GM12878 (cell line): ENCODE measurements around the gene IL17RE. TPM values are rescaled to one million over a fixed set of nuclear protein-coding genes. Genes with fewer than 3 reads are reported as not detected.

ENCODE experiments used
- ATAC-seq: fragments of 200-7000 bp; cut with Tn5 transposase; 3 replicates; pipeline ENCODE4 v1.9.1; 2020; ENCODE audit warnings: mild to moderate bottlenecking, moderate library complexity
- BruUV-seq: library from RNA; stranded (reverse); fragments of 400-500 nt; replicated peaks from 2 replicates; lab custom pipeline; 2021; lab: Mats Ljungman, UMichigan
- CTCF ChIA-PET: fragments of 300-600 bp; sonication (Branson Sonifier 250); formaldehyde crosslinking; extraction: SDS; loops from one replicate; lab custom pipeline; 2021; ENCODE audit warnings: inconsistent platforms; lab: Yijun Ruan, JAX
- POLR2A ChIA-PET: fragments of 350-600 bp; formaldehyde crosslinking; extraction: SDS; loops from one replicate; lab custom pipeline; 2021; ENCODE audit warnings: inconsistent platforms; lab: Charles Lee
- RAD21 ChIA-PET: fragments of 300-600 bp; sonication (Branson Sonifier 250); formaldehyde crosslinking; loops from one replicate; lab custom pipeline; 2023; ENCODE audit warnings: antibody characterized with exemption; ENCODE audit not compliant: unreplicated experiment; lab: Charles Lee
- SMC1A ChIA-PET: fragments of 300-600 bp; sonication (Branson Sonifier 250); formaldehyde crosslinking; loops from one replicate; lab custom pipeline; 2023; ENCODE audit not compliant: unreplicated experiment, uncharacterized antibody; lab: Charles Lee
- DNase-seq: peaks from one replicate; pipeline ENCODE4 v3.0.0-alpha.2; 2011; ENCODE audit warnings: low read depth, low spot score
- FAIRE-seq: peaks from 3 replicates; lab custom pipeline; 2011; peaks lifted over from hg19 to GRCh38; lab: Jason Lieb, UNC
- H2AFZ ChIP-seq: 2 replicates; pipeline ENCODE4 v1.6.0; 2011; ENCODE audit warnings: low read depth, low read length, control low read depth; ENCODE audit not compliant: control insufficient read depth
- H3K27ac ChIP-seq: 2 replicates; pipeline ENCODE4 v1.5.1; 2011; ENCODE audit warnings: control low read depth; ENCODE audit not compliant: control insufficient read depth, insufficient read depth
- H3K27me3 ChIP-seq, 2 experiments: replicated peaks in 1 of 2; 2 replicates each; pipeline versions ENCODE4 v1.6.0 to v1.6.1; 2011; ENCODE audit warnings: low read length in 1 of 2; ENCODE audit not compliant: control insufficient read depth in 2 of 2, insufficient read depth in 2 of 2
- H3K36me3 ChIP-seq, 2 experiments: 2 replicates each; pipeline ENCODE4 v1.5.1; 2011; ENCODE audit warnings: low read length in 1 of 2; ENCODE audit not compliant: control insufficient read depth in 2 of 2, insufficient read depth in 2 of 2
- H3K4me1 ChIP-seq: 2 replicates; pipeline ENCODE4 v1.6.1; 2011; ENCODE audit warnings: mild to moderate bottlenecking, low read length, moderate library complexity, mixed read lengths; ENCODE audit not compliant: control insufficient read depth, insufficient read depth
- H3K4me2 ChIP-seq: 2 replicates; pipeline ENCODE4 v1.6.0; 2011; ENCODE audit warnings: control low read depth; ENCODE audit not compliant: control insufficient read depth, insufficient read depth
- H3K4me3 ChIP-seq: fragments of 200-600 bp; sonication (generic); 2 replicates; pipeline ENCODE4 v1.5.1; 2016
- H3K79me2 ChIP-seq: 2 replicates; pipeline ENCODE4 v1.6.0; 2011; ENCODE audit warnings: low read length; ENCODE audit not compliant: control insufficient read depth, insufficient read depth
- H3K9ac ChIP-seq: 2 replicates; pipeline ENCODE4 v1.8.0; 2011; ENCODE audit warnings: low read length, control low read depth, mixed read lengths; ENCODE audit not compliant: control insufficient read depth, insufficient read depth
- H3K9me3 ChIP-seq: replicated peaks from 3 replicates; pipeline ENCODE4 v1.5.1; 2011; ENCODE audit warnings: mild to moderate bottlenecking, low read length; ENCODE audit not compliant: control insufficient read depth, insufficient read depth
- H4K20me1 ChIP-seq: 2 replicates; pipeline ENCODE4 v1.6.0; 2011; ENCODE audit not compliant: control insufficient read depth, insufficient read depth
- CBX3 ChIP-seq: fragments of 200-600 bp; sonication (generic); IDR thresholded peaks from 2 replicates; pipeline ENCODE4 v1.6.1; 2016; ENCODE audit warnings: low read depth, borderline replicate concordance
- CREB1 ChIP-seq: IDR thresholded peaks from 2 replicates; pipeline ENCODE4 v1.6.1; 2012; ENCODE audit warnings: low read depth, mild to moderate bottlenecking, inconsistent platforms
- KDM1A ChIP-seq: fragments of 200-600 bp; sonication (generic); IDR thresholded peaks from 2 replicates; pipeline ENCODE4 v1.6.1; 2016; ENCODE audit warnings: borderline replicate concordance
- MTA2 ChIP-seq: fragments of 450-650 bp; IDR thresholded peaks from 2 replicates; pipeline ENCODE4 v1.6.1; 2016; ENCODE audit warnings: low read depth, mild to moderate bottlenecking, moderate library complexity
- MXI1 ChIP-seq: fragments of 150-350 bp; IDR thresholded peaks from 2 replicates; pipeline ENCODE4 v1.6.1; 2011; ENCODE audit warnings: low read depth, mild to moderate bottlenecking, inconsistent platforms, low read length, improper control_type of control experiment
- MYB ChIP-seq: fragments of 150-350 bp; IDR thresholded peaks from 2 replicates; pipeline ENCODE4 v1.6.1; 2014; ENCODE audit warnings: mild to moderate bottlenecking, low read depth, low read length, borderline replicate concordance
- NFYB ChIP-seq: IDR thresholded peaks from 2 replicates; pipeline ENCODE4 v1.6.1; 2011; ENCODE audit warnings: low read depth, mild to moderate bottlenecking, low read length, improper control_type of control experiment, moderate library complexity; ENCODE audit not compliant: insufficient read depth
- NRF1 ChIP-seq: conservative IDR thresholded peaks from 2 replicates; pipeline ENCODE4 v1.6.1; 2011; ENCODE audit warnings: mild to moderate bottlenecking, low read depth, low read length, improper control_type of control experiment
- RAD21 ChIP-seq: IDR thresholded peaks from 2 replicates; pipeline ENCODE4 v1.6.1; 2011; ENCODE audit warnings: mild to moderate bottlenecking, low read depth, low read length, moderate library complexity; ENCODE audit not compliant: insufficient read depth
- SMAD1 ChIP-seq: fragments of 450-650 bp; IDR thresholded peaks from 2 replicates; pipeline ENCODE4 v1.6.1; 2018; ENCODE audit warnings: mild to moderate bottlenecking, low read depth; ENCODE audit not compliant: partially characterized antibody
- SPI1 ChIP-seq: IDR thresholded peaks from 2 replicates; pipeline ENCODE4 v1.6.1; 2011; ENCODE audit warnings: low read depth, mild to moderate bottlenecking, low read length, moderate library complexity, borderline replicate concordance; ENCODE audit not compliant: insufficient read depth
- SUPT20H ChIP-seq: IDR thresholded peaks from 2 replicates; pipeline ENCODE4 v1.6.1; 2011; ENCODE audit warnings: low read depth, mild to moderate bottlenecking, low read length, moderate library complexity, borderline replicate concordance; ENCODE audit not compliant: control insufficient read depth
- TARDBP ChIP-seq: IDR thresholded peaks from 2 replicates; pipeline ENCODE4 v1.6.1; 2016; ENCODE audit warnings: borderline replicate concordance
- ZNF622 ChIP-seq: fragments of 450-650 bp; IDR thresholded peaks from 2 replicates; pipeline ENCODE4 v1.6.1; 2017; ENCODE audit warnings: mild to moderate bottlenecking, inconsistent platforms
- ZSCAN29 ChIP-seq: fragments of 450-650 bp; IDR thresholded peaks from 2 replicates; pipeline ENCODE4 v1.6.1; 2017; ENCODE audit warnings: mild to moderate bottlenecking, moderate library complexity
- WGBS: methylation state at CpG from one replicate; pipeline ENCODE4 v1.1.6; 2016; ENCODE audit warnings: low lambda C conversion rate; ENCODE audit not compliant: insufficient replicate concordance, insufficient coverage; ENCODE audit errors: missing lambda C conversion rate; 5-methylcytosine and 5-hydroxymethylcytosine counted together
- in situ Hi-C: fragments of 300-500 bp; cut with MboI; formaldehyde crosslinking; loops from 9 replicates; pipeline ENCODE4 v1.14.3; 2018; ENCODE audit warnings: mixed read lengths
- intact Hi-C: fragments of 100-400 bp; cut with micrococcal nuclease; formaldehyde crosslinking; loops from one replicate; pipeline ENCODE4 v1.14.2; 2022; ENCODE audit not compliant: unreplicated experiment
- polyA plus RNA-seq, 11 experiments: library from polyadenylated mRNA; depleted of rRNA in 4 of 11; unstranded in 6 of 11; stranded (reverse) in 5 of 11; fragments of >200 nt; fragmentation: Nextera tagmentation in 4 of 11; fragmentation: Illumina TruSeq in 1 of 11; extraction: Ambion mirVana in 4 of 11; extraction: Trizol in 1 of 11; gene quantifications; 1 replicate in 1 of 11; 2 replicates in 10 of 11; pipeline versions ENCODE4 v1.2.1 to v1.2.3, GENCODE V29; 2011 to 2016; ENCODE audit warnings: inconsistent platforms in 2 of 11, missing spikeins in 2 of 11, low read depth in 1 of 11
- total RNA-seq, 4 experiments: library from RNA; depleted of rRNA in 3 of 4; stranded (reverse); fragments of >200 nt in 3 of 4; fragmentation: Illumina TruSeq in 1 of 4; extraction: Trizol in 1 of 4; gene quantifications; 2 replicates each; pipeline versions ENCODE4 v1.2.1 to v1.2.3, GENCODE V29; 2013 to 2021
- TF ChIP-seq, protein P1 (sequence below), 3 experiments: IDR thresholded peaks in 2 of 3; conservative IDR thresholded peaks in 1 of 3; 2 replicates each; pipeline ENCODE4 v1.5.1; 2011; ENCODE audit warnings: low read depth in 3 of 3, low read length in 3 of 3, mild to moderate bottlenecking in 3 of 3, control low read depth in 2 of 3, moderate library complexity in 2 of 3, inconsistent platforms in 1 of 3, mixed read lengths in 1 of 3; ENCODE audit not compliant: control insufficient read depth in 2 of 3, insufficient read depth in 1 of 3; ENCODE audit errors: extremely low read depth in 1 of 3
- TF ChIP-seq, protein P2 (sequence below): IDR thresholded peaks from 2 replicates; pipeline ENCODE4 v1.6.1; 2012; ENCODE audit warnings: low read length, inconsistent platforms
- TF ChIP-seq, protein P3 (sequence below): IDR thresholded peaks from 2 replicates; pipeline ENCODE4 v1.6.1; 2012; ENCODE audit warnings: low read depth, low read length, improper control_type of control experiment

IL17RE gene
- total and polyA plus RNA-seq, 10 of the 15 experiments (the other 5 are each of a cell fraction or from before 2014, with no cell fraction given), result 0.04 to 0.51 (median 0.12) TPM; not detected in 2

DNA sequence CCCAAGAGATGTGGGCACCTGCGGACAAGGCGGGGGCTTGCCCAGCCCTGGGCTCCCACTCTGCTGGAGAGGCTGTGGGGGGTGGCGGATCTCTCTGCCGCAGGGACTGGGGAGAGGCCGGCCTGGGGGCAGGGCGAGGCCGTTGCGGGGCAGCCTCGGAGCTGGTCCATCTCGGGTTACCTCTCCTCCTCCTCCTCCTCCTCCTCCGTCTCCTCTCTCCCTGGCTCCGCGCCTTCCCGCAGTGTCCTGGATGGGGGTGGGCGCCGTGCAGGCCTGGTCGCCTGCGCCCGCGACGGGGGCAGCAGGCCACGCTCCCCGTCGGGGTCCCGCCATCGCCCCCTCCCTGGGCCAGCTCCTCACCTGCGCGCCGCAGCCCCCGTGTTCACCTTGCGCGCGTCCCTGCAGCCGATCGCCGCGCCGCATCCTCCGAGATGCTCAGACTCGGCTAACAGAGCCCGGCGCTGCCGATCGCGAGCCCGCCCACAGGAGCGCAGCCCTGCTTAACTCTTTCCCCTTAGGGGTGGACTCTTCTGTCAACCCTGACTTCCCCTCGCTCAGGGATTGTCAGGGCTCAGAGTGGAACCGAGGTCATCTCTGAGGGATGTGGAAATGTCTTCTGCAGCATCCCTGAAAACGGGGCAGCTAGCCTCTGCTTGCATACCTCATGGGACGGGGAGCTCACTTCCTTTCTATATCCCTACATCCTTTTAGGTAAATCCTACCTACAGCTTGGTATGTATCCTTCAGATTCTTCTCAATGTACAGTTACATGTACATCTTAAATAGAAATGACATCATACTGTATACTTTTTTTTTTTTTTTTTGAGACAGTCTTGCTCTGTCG, 49.5 kb downstream of the IL17RE start, which contains the start of gene PRRT3:
PRRT3 (minus strand) TSS at position 447 of the 844 bp plus-strand sequence. CDS start 2,293 bp downstream, outside the sequence.
- ChIA-PET RAD21 (interaction anchor here (1.0 to 5.2 kb wide), 3 partner anchors 17 to 36 kb away, joined by 3 to 24 read pairs (median 7); partner anchors contain the start of gene CRELD1), SMC1A (interaction anchor here (1.0 to 2.3 kb wide), 3 partner anchors 17 to 72 kb away, joined by 3 to 16 read pairs (median 11); partner anchors contain the start of gene CRELD1), POLR2A (interaction anchor here (1.0 to 2.3 kb wide), 7 partner anchors 10 to 240 kb away, joined by 3 to 11 read pairs (median 4); partner anchors contain the start of genes CRELD1, EMC3 and FANCD2), CTCF (interaction anchor here (1.9 to 5.8 kb wide), 2 partner anchors 17 to 19 kb away, joined by 5 to 29 read pairs; partner anchors contain the start of gene CRELD1)
- WGBS, result 2% methylated on average over 40 of the region's 52 CpGs
- H2AFZ ChIP-seq, result peak within 1 kb of the TSS; percentile 92
- H3K79me2 ChIP-seq, result no peaks in the 10 kb centered on the region
- H3K4me2 ChIP-seq, result peak within 1 kb of the TSS; percentile 96
- peaks cover 0 to 3% of the 10 kb centered on the region in 2 experiments; a peak in 2 of 4 replicates for H3K36me3 ChIP-seq
- no TSS peak for BruUV-seq
- peak within 1 kb of the TSS; percentile 72 for H3K9ac ChIP-seq
- intact Hi-C loops (loop anchor here (2.0 to 10.0 kb wide), 2 partner anchors 19 to 273 kb away; partner anchors contain the start of gene CRELD1), in situ Hi-C loops (no loop called here)
- H3K4me1 ChIP-seq, result peaks cover 3% of the 10 kb centered on the region; the same call in 1 of the 2 replicates
- ATAC-seq, result peak; percentile 96
- FAIRE-seq, result peak; percentile 83
- no peaks in the 10 kb centered on the region for H4K20me1 ChIP-seq
- H3K27ac ChIP-seq, result peak within 1 kb of the TSS; percentile 69
- DNase-seq, result no peak
- H3K27me3 ChIP-seq, result no peaks in the 10 kb centered on the region
- H3K4me3 ChIP-seq, result peak within 1 kb of the TSS; percentile 82
- no peaks in the 10 kb centered on the region for H3K9me3 ChIP-seq
- no peak for TF ChIP-seq ZNF622
- peak; percentile 38; the same call in 1 of the 2 replicates for TF ChIP-seq MXI1
- TF ChIP-seq, protein P1, sequence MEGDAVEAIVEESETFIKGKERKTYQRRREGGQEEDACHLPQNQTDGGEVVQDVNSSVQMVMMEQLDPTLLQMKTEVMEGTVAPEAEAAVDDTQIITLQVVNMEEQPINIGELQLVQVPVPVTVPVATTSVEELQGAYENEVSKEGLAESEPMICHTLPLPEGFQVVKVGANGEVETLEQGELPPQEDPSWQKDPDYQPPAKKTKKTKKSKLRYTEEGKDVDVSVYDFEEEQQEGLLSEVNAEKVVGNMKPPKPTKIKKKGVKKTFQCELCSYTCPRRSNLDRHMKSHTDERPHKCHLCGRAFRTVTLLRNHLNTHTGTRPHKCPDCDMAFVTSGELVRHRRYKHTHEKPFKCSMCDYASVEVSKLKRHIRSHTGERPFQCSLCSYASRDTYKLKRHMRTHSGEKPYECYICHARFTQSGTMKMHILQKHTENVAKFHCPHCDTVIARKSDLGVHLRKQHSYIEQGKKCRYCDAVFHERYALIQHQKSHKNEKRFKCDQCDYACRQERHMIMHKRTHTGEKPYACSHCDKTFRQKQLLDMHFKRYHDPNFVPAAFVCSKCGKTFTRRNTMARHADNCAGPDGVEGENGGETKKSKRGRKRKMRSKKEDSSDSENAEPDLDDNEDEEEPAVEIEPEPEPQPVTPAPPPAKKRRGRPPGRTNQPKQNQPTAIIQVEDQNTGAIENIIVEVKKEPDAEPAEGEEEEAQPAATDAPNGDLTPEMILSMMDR (IDR thresholded peaks at IDR 0.05 in 2 of 3, conservative IDR thresholded peaks at IDR 0.05 in 1 of 3; ENCODE audit: control insufficient read depth in 2 of 3, extremely low read depth in 1 of 3, insufficient read depth in 1 of 3, low read depth in 3 of 3, low read length in 3 of 3), result no peak
- TF ChIP-seq SPI1, result peak; percentile 11; the same call in 1 of the 2 replicates
- 0 out of 2 replicates have a peak, but pooled peaks have one; percentile 31 for TF ChIP-seq CREB1
- TF ChIP-seq MYB, result no peak
- TF ChIP-seq NRF1, result no peak
- TF ChIP-seq, protein P2, sequence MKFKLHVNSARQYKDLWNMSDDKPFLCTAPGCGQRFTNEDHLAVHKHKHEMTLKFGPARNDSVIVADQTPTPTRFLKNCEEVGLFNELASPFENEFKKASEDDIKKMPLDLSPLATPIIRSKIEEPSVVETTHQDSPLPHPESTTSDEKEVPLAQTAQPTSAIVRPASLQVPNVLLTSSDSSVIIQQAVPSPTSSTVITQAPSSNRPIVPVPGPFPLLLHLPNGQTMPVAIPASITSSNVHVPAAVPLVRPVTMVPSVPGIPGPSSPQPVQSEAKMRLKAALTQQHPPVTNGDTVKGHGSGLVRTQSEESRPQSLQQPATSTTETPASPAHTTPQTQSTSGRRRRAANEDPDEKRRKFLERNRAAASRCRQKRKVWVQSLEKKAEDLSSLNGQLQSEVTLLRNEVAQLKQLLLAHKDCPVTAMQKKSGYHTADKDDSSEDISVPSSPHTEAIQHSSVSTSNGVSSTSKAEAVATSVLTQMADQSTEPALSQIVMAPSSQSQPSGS, result no peak
- TF ChIP-seq KDM1A, result peak; percentile 91; the same call in 1 of the 2 replicates
- TF ChIP-seq, protein P3, sequence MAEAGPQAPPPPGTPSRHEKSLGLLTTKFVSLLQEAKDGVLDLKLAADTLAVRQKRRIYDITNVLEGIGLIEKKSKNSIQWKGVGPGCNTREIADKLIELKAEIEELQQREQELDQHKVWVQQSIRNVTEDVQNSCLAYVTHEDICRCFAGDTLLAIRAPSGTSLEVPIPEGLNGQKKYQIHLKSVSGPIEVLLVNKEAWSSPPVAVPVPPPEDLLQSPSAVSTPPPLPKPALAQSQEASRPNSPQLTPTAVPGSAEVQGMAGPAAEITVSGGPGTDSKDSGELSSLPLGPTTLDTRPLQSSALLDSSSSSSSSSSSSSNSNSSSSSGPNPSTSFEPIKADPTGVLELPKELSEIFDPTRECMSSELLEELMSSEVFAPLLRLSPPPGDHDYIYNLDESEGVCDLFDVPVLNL, result no peak
- TF ChIP-seq MTA2, result no peak
- no peak for TF ChIP-seq RAD21
- TF ChIP-seq SMAD1, result no peak
- no peak for TF ChIP-seq SUPT20H
- no peak for TF ChIP-seq ZSCAN29
- TF ChIP-seq CBX3, result no peak
- TF ChIP-seq NFYB, result no peak
- no peak for TF ChIP-seq TARDBP
